Measurements from ENCODE around the gene WBP1L.

DNA sequence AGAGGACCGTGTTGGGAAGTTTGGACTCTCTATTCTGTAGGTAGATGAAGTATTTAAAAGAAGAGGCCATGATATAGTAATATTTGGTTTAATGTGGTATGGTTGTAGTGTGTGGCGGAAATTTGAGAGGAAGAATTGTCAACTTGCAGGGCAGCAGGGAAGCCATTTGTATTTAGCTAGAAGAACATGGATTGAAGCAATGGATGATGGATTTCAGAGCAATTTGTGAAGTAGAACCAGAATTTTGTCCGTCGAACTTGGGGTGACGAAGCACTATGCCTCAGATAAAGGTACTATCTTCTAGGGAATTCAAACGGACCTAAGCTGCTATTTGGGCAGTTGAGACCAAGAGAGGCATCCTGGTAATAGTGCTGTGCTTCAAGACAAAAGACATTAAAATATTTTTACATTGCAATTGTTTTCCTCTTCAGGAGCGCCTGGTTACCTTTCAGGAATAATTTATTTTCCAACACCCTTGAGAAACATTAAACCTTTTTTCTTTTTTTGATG lies 615 bp upstream of the WBP1L start:
- TF ChIP-seq, protein P1, sequence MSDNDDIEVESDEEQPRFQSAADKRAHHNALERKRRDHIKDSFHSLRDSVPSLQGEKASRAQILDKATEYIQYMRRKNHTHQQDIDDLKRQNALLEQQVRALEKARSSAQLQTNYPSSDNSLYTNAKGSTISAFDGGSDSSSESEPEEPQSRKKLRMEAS (IDR thresholded peaks at IDR 0.05) = no peak
- TF ChIP-seq SKI (IDR thresholded peaks at IDR 0.05; ENCODE audit: partially characterized antibody) (no peak), GTF2F1 (IDR thresholded peaks at IDR 0.05; ENCODE audit: low read length) (no peak), KLF13 (CRISPR knock-in tag; IDR thresholded peaks at IDR 0.05) (no peak), YY1 (IDR thresholded peaks at IDR 0.05; ENCODE audit: insufficient read depth, insufficient replicate concordance, low read depth, low read length) (no peak), RAD21 (CRISPR knock-in tag; IDR thresholded peaks at IDR 0.05) (no peak), FOXA3 (CRISPR knock-in tag; IDR thresholded peaks at IDR 0.05) (no peak), BRD4 (CRISPR knock-in tag; IDR thresholded peaks at IDR 0.05) (no peak), ZNF850 (CRISPR knock-in tag; conservative IDR thresholded peaks at IDR 0.05) (no peak), KLF11 (CRISPR knock-in tag; IDR thresholded peaks at IDR 0.05) (no peak)
- TF ChIP-seq, protein P2, sequence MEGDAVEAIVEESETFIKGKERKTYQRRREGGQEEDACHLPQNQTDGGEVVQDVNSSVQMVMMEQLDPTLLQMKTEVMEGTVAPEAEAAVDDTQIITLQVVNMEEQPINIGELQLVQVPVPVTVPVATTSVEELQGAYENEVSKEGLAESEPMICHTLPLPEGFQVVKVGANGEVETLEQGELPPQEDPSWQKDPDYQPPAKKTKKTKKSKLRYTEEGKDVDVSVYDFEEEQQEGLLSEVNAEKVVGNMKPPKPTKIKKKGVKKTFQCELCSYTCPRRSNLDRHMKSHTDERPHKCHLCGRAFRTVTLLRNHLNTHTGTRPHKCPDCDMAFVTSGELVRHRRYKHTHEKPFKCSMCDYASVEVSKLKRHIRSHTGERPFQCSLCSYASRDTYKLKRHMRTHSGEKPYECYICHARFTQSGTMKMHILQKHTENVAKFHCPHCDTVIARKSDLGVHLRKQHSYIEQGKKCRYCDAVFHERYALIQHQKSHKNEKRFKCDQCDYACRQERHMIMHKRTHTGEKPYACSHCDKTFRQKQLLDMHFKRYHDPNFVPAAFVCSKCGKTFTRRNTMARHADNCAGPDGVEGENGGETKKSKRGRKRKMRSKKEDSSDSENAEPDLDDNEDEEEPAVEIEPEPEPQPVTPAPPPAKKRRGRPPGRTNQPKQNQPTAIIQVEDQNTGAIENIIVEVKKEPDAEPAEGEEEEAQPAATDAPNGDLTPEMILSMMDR (CRISPR knock-in tag; IDR thresholded peaks at IDR 0.05) = no peak
- TF ChIP-seq, protein P3, sequence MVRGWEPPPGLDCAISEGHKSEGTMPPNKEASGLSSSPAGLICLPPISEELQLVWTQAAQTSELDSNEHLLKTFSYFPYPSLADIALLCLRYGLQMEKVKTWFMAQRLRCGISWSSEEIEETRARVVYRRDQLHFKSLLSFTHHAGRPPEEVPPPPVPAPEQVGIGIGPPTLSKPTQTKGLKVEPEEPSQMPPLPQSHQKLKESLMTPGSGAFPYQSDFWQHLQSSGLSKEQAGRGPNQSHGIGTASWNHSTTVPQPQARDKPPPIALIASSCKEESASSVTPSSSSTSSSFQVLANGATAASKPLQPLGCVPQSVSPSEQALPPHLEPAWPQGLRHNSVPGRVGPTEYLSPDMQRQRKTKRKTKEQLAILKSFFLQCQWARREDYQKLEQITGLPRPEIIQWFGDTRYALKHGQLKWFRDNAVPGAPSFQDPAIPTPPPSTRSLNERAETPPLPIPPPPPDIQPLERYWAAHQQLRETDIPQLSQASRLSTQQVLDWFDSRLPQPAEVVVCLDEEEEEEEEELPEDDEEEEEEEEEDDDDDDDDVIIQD (CRISPR knock-in tag; IDR thresholded peaks at IDR 0.05; ENCODE audit: low read depth) = no peak
- TF ChIP-seq, protein P4, sequence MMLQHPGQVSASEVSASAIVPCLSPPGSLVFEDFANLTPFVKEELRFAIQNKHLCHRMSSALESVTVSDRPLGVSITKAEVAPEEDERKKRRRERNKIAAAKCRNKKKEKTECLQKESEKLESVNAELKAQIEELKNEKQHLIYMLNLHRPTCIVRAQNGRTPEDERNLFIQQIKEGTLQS (CRISPR knock-in tag; IDR thresholded peaks at IDR 0.05) = no peak
